ENCODE results near the gene CERS1.

The CERS1 gene

GRCh38 chr19:18832306-18833140 lies 63.4 kb downstream of the CERS1 start:
- DNase-seq = peak; percentile 14 to 16

DNA sequence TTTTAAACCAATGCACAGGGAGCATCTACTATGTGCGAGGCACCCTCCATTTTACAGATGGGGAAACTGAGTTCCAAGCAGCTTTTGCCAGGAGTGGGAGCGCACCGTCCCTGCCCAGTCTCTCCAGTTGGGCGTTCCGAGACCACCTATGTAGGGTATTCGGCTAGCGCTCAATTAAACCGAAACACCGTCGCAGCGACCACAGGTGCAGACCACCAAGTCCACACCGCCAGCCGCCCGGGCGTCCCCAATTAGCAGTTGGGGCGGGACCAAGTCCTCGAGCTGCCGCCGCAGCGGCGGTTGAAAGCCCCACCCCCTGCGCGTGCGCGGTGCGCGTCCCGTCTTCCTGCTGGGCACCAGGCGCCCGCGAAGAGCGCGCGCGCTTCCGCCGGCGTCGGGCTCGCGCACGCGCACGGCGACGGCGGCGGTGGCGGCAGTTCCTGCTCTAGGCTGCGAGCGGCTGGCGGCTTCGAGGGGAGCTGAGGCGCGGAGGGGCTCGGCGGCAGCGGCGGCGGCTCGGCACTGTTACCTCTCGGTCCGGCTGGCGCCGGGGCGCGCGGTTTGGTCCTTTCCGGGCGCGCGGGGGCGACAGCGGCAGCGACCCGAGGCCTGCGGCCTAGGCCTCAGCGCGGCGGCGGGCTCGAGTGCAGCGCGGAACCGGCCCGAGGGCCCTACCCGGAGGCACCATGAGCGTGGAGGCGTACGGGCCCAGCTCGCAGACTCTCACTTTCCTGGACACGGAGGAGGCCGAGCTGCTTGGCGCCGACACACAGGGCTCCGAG lies 64.2 kb downstream of the CERS1 start, which contains the start of gene UPF1:
TSS of gene UPF1 (plus strand) at position 436 of the 782 bp plus-strand sequence. CDS start at position 687, 251 bp downstream.
- DNase-seq = peak; percentile 82 to 86

DNA sequence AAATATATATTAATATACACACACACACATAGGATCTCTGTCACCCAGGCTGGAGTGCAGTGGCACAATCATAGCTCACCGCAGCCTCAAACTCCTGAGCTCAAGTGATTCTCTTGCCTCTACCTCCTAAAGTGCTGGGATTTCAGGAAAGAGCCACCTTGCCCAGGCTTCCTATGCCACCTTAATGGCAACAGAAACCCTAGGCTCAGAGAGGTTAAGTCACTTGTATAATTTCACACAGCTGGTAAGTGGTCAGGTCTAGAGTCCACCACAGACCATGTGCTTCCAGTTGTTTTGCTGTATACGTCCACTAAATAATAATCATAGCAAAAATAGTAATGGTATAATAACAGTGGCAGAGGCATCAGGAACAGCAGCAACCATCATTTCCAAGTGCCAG lies 65.5 kb downstream of the CERS1 start:
- no peak for DNase-seq

GRCh38 chr19:18828786-18829185 lies 67.2 kb downstream of the CERS1 start:
- no peak for DNase-seq
